Measurements from ENCODE around the gene INPPL1. TPM values are rescaled to one million over a fixed set of nuclear protein-coding genes. Genes with fewer than 3 reads are reported as not detected.

The INPPL1 gene
- total RNA-seq, 4 donors from 2014 or later = 85.9 to 114 (median 99.5) TPM

DNA sequence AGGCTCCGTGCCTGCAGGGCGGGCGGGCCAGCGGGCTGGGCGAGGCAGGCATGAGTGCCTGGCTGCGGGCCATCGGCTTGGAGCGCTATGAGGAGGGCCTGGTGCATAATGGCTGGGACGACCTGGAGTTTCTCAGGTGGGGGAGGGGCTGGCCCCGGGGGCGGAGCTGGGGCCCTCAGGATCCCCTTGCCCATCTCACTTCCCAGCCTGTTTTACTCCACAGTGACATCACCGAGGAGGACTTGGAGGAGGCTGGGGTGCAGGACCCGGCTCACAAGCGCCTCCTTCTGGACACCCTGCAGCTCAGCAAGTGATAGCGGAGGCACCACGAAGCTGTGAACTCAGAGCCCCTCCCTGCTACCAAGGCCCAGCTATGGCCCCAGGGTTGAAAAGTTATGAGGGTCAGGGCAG lies 13.5 kb downstream of the INPPL1 start:
- Histone ChIP-seq H3K9me3 (no peaks in the 10 kb centered on the region), H3K27me3 (no peaks in the 10 kb centered on the region), H3K4me1 (peaks cover 24 to 30% of the 10 kb centered on the region in 2 donors), H3K4me3 (replicated peaks in 1 of 3) (no peak overlapping the region), H3K36me3 (peaks cover 31 to 40% of the 10 kb centered on the region in 2 donors), H3K27ac (no peak overlapping the region)
- intact Hi-C loops (cut with DNase I) = loop anchor here (10.0 kb wide), 1 partner anchor 187 kb away; no protein-coding TSS in a partner anchor
- peak; percentile 74 to 75 for DNase-seq
- 30 to 52% methylated on average over 9 to 10 of the region's 16 CpGs for WGBS, 2 donors
- TF ChIP-seq CTCF (IDR thresholded peaks at IDR 0.05) (peak in 5 of 6 experiments; percentile 23 to 74 (median 63)), POLR2A (IDR thresholded peaks at IDR 0.05) (no peak)

DNA sequence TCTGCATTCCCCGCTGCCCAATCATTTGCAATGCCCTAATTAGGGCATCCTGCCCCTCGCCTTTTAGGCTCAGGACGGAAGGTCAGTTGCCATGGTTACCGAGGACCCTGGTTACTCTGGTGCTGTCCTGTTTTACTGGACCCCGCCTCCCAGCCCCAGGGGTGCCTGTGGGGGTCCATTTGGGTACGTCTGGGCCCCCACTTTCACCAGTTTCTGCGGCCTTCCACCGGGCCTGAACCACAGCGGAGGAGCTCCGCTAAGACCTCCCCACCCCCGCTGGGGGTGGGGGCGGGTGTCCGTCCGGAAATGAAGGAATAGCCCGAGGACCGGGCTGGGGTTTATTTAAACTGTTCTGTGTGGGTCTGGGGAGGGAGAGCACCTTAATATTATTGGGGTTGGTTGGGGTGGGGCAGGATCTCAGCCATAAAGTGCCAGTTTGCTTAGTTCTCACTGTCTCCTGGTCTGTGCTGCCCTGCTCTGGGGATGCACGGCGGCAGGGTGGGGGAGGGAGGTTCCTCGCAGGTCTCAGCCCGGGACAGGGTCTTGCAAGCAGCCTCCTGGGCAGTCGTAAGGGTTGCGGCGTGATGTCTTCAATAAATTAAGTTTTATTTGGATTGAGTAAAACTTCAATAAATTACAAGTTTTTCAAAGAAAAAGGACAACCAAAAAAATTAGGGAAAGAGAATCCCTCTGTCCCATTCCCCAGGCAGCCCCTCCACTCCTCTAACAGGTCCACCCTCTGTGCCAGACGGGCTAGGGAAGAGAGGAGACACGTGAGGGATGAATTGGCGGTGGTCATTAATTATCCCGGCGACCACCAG lies 14.1 kb downstream of the INPPL1 start:
- no peak for TF ChIP-seq CTCF (IDR thresholded peaks at IDR 0.05)
- TF ChIP-seq POLR2A (IDR thresholded peaks at IDR 0.05) = no peak
- Histone ChIP-seq H3K27ac (no peak overlapping the region), H3K36me3 (peaks cover 24 to 38% of the 10 kb centered on the region in 2 donors), H3K4me3 (replicated peaks in 1 of 3) (no peak overlapping the region), H3K9me3 (no peaks in the 10 kb centered on the region), H3K27me3 (peaks cover 3% of the 10 kb centered on the region), H3K4me1 (peaks cover 25 to 32% of the 10 kb centered on the region in 2 donors)
- DNase-seq = no peak
- 70 to 77% methylated on average over 25 to 28 of the region's 28 CpGs for WGBS, 2 donors
- intact Hi-C loops (cut with DNase I) = loop anchor here (10.0 kb wide), 1 partner anchor 186 kb away; no protein-coding TSS in a partner anchor

GRCh38 chr11:72239313-72239848 lies 14.8 kb downstream of the INPPL1 start:
- intact Hi-C loops (cut with DNase I) = loop anchor here (10.0 kb wide), 1 partner anchor 185 kb away; no protein-coding TSS in a partner anchor
- DNase-seq = no peak
- Histone ChIP-seq H3K4me1 (peaks cover 32 to 39% of the 10 kb centered on the region in 2 donors), H3K4me3 (replicated peaks in 1 of 3) (peak overlapping the region in 1 of 3 donors; percentile 33), H3K27ac (peak overlapping the region in 1 of 3 donors; percentile 2), H3K9me3 (no peaks in the 10 kb centered on the region), H3K27me3 (peaks cover 10% of the 10 kb centered on the region), H3K36me3 (peaks cover 17 to 31% of the 10 kb centered on the region in 2 donors)
- TF ChIP-seq CTCF (IDR thresholded peaks at IDR 0.05) (no peak), POLR2A (IDR thresholded peaks at IDR 0.05) (no peak)
- 18 to 25% methylated on average over 18 to 20 of the region's 25 CpGs for WGBS, 2 donors

DNA sequence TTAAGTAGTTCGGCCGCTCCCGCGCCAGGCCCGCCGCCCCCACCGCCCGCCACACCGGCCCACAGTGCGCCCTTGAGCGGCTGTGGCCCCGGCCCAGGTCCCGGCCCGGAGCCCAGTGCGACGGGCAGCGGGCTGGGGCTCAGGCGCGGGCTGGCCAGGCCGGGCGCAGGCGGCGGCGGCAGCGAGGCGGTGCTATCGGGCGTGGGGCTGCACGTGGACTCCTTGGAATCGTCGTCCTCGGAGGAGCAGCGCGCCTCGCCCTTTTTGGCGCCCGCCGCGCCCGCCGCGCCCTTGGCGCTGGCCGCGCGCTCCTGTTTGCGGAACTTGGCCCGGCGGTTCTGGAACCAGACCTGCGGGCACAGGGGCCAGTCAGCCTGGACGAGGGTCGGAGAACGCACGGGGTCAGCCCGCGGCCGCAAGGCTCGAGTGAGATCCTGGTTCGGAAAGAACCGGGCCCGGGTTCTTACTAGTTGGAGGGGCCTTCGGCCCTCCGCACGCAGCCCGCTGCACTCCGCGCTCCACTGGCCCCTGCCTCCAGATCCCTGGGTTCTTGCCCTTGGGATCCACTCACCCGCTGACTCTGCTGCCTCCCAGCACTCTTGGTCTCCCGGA lies 15.4 kb downstream of the INPPL1 start:
- no peak for TF ChIP-seq POLR2A (IDR thresholded peaks at IDR 0.05)
- TF ChIP-seq CTCF (IDR thresholded peaks at IDR 0.05) = peak in 3 of 6 experiments; percentile 16 to 34 (median 34)
- WGBS, 2 donors = 2 to 9% methylated on average over 13 to 30 of the region's 69 CpGs
- Histone ChIP-seq H3K27me3 (peaks cover 14% of the 10 kb centered on the region), H3K9me3 (no peaks in the 10 kb centered on the region), H3K36me3 (peaks cover 16 to 26% of the 10 kb centered on the region in 2 donors), H3K4me3 (replicated peaks in 1 of 3) (peak overlapping the region in 1 of 3 donors; percentile 33), H3K4me1 (peaks cover 34 to 40% of the 10 kb centered on the region in 2 donors), H3K27ac (peak overlapping the region in 1 of 3 donors; percentile 2)
- intact Hi-C loops (cut with DNase I) = loop anchor here (10.0 kb wide), 1 partner anchor 185 kb away; no protein-coding TSS in a partner anchor
- DNase-seq = peak; percentile 80 to 85
